ENCODE measurements around the gene RHOD. TPM values are rescaled to one million over a fixed set of nuclear protein-coding genes. Genes with fewer than 3 reads are reported as not detected.
A peak's percentile ranks its signal among the peaks of the same experiment; 100 is the strongest.

Gene RHOD
- total RNA-seq, 1 experiment from 2014 or later = 13.1 TPM

DNA sequence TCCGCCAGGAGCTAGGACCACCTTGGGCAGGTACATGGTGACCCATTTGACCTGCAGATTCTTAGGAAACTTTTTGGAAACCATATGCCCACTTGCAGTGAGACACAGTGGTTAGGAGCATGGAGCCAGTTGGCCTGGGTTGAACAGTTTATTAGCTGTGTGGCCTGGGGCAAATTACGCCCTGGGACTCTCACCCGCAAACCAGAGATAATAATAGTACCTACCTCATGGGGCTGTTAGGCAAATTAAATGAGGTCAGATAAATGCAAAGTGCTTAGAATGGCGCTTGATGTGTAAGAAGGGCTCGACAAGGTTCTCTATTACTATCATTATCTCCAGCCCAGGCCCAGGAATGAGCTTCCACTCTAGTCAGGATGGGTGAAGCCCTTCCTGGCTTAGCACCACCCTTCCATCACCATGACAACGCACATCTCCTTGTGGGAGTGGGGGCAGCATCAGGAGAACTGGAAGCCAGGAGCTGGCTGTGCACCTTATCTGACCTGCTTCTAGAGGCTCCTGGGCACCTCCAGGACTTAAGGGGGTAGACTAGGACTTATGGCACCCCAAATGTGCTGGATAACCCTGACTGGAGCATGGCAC is 28.6 kb upstream of the RHOD start:
- H3K27ac Mint-ChIP-seq = no peak overlapping the region
- DNase-seq (ENCODE audit: low spot score) = no peak
- ATAC-seq = 0 out of 2 replicates have a peak, but pooled peaks have one; percentile 8

DNA sequence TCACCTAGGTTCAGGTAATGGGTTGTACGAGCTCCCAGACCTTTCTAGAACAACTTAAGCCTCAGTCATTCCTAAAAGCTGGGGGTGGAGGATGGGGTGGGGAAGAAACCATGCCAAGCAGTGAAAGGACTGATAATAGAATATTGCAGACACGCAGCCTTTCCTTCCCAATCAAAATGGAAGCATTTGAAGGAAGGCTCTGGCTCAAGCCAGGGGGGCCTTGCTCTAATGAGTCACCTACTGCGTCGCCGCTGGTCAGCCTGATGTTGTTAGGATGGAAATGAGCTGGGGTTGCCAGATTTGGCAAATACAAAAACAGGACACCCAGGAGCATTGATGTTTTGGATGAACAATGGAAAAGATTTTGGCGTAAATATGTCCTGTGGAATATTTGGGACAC is 27.5 kb upstream of the RHOD start:
- H3K4me3 Mint-ChIP-seq = no peak overlapping the region
- H3K4me1 Mint-ChIP-seq = peaks cover 42% of the 10 kb centered on the region
- no peaks in the 10 kb centered on the region for H3K36me3 Mint-ChIP-seq
- no peaks in the 10 kb centered on the region for H3K9me3 Mint-ChIP-seq
- ATAC-seq = no peak
- ChIA-PET POLR2A (no interaction called here), CTCF (interaction anchor here (1.0 to 1.8 kb wide), 3 partner anchors 23 to 177 kb away, joined by 3 to 5 read pairs (median 4); no protein-coding TSS in a partner anchor)
- DNase-seq (ENCODE audit: low spot score) = no peak
- H3K27ac Mint-ChIP-seq = no peak overlapping the region
- H3K27me3 Mint-ChIP-seq (ENCODE audit: low read depth) = peaks cover 16% of the 10 kb centered on the region
- TF ChIP-seq ZNF263 (CRISPR knock-in tag; IDR thresholded peaks at IDR 0.05; ENCODE audit: low read depth) (no peak), ZNF671 (CRISPR knock-in tag; IDR thresholded peaks at IDR 0.05) (no peak), ZNF121 (CRISPR knock-in tag; IDR thresholded peaks at IDR 0.05) (no peak)
- TF ChIP-seq, protein P1, sequence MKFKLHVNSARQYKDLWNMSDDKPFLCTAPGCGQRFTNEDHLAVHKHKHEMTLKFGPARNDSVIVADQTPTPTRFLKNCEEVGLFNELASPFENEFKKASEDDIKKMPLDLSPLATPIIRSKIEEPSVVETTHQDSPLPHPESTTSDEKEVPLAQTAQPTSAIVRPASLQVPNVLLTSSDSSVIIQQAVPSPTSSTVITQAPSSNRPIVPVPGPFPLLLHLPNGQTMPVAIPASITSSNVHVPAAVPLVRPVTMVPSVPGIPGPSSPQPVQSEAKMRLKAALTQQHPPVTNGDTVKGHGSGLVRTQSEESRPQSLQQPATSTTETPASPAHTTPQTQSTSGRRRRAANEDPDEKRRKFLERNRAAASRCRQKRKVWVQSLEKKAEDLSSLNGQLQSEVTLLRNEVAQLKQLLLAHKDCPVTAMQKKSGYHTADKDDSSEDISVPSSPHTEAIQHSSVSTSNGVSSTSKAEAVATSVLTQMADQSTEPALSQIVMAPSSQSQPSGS (CRISPR knock-in tag; IDR thresholded peaks at IDR 0.05; ENCODE audit: borderline replicate concordance, low read depth) = no peak
- TF ChIP-seq, protein P2, sequence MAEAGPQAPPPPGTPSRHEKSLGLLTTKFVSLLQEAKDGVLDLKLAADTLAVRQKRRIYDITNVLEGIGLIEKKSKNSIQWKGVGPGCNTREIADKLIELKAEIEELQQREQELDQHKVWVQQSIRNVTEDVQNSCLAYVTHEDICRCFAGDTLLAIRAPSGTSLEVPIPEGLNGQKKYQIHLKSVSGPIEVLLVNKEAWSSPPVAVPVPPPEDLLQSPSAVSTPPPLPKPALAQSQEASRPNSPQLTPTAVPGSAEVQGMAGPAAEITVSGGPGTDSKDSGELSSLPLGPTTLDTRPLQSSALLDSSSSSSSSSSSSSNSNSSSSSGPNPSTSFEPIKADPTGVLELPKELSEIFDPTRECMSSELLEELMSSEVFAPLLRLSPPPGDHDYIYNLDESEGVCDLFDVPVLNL (CRISPR knock-in tag; IDR thresholded peaks at IDR 0.05; ENCODE audit: borderline replicate concordance, low read depth) = no peak

More for the DNA sequence above, 28.6 kb upstream of the RHOD start:
- H3K4me3 Mint-ChIP-seq = no peak overlapping the region
- peaks cover 24% of the 10 kb centered on the region for H3K27me3 Mint-ChIP-seq (ENCODE audit: low read depth)
- no peaks in the 10 kb centered on the region for H3K36me3 Mint-ChIP-seq
- CTCF ChIA-PET = interaction anchor here (1.0 to 1.8 kb wide), 9 partner anchors 24 to 342 kb away, joined by 3 to 7 read pairs (median 3); partner anchors contain the start of gene KDM2A
- TF ChIP-seq OVOL2 (CRISPR knock-in tag; IDR thresholded peaks at IDR 0.05; ENCODE audit: borderline replicate concordance) = no peak
- no peak for TF ChIP-seq NR2C2 (CRISPR knock-in tag; IDR thresholded peaks at IDR 0.05)
- TF ChIP-seq, protein P3, sequence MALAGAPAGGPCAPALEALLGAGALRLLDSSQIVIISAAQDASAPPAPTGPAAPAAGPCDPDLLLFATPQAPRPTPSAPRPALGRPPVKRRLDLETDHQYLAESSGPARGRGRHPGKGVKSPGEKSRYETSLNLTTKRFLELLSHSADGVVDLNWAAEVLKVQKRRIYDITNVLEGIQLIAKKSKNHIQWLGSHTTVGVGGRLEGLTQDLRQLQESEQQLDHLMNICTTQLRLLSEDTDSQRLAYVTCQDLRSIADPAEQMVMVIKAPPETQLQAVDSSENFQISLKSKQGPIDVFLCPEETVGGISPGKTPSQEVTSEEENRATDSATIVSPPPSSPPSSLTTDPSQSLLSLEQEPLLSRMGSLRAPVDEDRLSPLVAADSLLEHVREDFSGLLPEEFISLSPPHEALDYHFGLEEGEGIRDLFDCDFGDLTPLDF (CRISPR knock-in tag; IDR thresholded peaks at IDR 0.05) = no peak
- no peak for TF ChIP-seq ATF1 (CRISPR knock-in tag; IDR thresholded peaks at IDR 0.05)
- no peak for TF ChIP-seq ELF4 (CRISPR knock-in tag; IDR thresholded peaks at IDR 0.05; ENCODE audit: low read depth)
- TF ChIP-seq NFYB (CRISPR knock-in tag; conservative IDR thresholded peaks at IDR 0.05; ENCODE audit: low read depth) = no peak
- no peak for TF ChIP-seq EMX1 (CRISPR knock-in tag; IDR thresholded peaks at IDR 0.05)
- TF ChIP-seq, protein P4, sequence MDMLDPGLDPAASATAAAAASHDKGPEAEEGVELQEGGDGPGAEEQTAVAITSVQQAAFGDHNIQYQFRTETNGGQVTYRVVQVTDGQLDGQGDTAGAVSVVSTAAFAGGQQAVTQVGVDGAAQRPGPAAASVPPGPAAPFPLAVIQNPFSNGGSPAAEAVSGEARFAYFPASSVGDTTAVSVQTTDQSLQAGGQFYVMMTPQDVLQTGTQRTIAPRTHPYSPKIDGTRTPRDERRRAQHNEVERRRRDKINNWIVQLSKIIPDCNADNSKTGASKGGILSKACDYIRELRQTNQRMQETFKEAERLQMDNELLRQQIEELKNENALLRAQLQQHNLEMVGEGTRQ (CRISPR knock-in tag; IDR thresholded peaks at IDR 0.05) = no peak
- TF ChIP-seq, protein P5, sequence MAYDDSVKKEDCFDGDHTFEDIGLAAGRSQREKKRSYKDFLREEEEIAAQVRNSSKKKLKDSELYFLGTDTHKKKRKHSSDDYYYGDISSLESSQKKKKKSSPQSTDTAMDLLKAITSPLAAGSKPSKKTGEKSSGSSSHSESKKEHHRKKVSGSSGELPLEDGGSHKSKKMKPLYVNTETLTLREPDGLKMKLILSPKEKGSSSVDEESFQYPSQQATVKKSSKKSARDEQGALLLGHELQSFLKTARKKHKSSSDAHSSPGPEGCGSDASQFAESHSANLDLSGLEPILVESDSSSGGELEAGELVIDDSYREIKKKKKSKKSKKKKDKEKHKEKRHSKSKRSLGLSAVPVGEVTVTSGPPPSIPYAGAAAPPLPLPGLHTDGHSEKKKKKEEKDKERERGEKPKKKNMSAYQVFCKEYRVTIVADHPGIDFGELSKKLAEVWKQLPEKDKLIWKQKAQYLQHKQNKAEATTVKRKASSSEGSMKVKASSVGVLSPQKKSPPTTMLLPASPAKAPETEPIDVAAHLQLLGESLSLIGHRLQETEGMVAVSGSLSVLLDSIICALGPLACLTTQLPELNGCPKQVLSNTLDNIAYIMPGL (CRISPR knock-in tag; IDR thresholded peaks at IDR 0.05) = no peak
- TF ChIP-seq NFATC4 (CRISPR knock-in tag; IDR thresholded peaks at IDR 0.05) = no peak
- no peak for TF ChIP-seq GRHL2 (CRISPR knock-in tag; IDR thresholded peaks at IDR 0.05; ENCODE audit: insufficient replicate concordance, severe bottlenecking)
- H3K4me1 Mint-ChIP-seq = peaks cover 45% of the 10 kb centered on the region
- no peaks in the 10 kb centered on the region for H3K9me3 Mint-ChIP-seq
- POLR2A ChIA-PET = interaction anchor here (0.6 kb wide), 3 partner anchors 37 to 105 kb away, joined by 3 read pairs; no protein-coding TSS in a partner anchor

Measured in WTC11 (cell line).